ACC112 (cell line): ENCODE data around the gene THSD7B.
"Not testable (repeated sequence)": the region's sequence is repeated elsewhere in the genome, so short reads cannot be mapped to it uniquely, and the experiment has no call there.

Experiments used
- H2AFZ ChIP-seq: fragments of 200-600 bp; sonication (generic); one replicate; pipeline ENCODE4 v1.6.0; 2017; ENCODE audit warnings: antibody characterized with exemption, low read length; ENCODE audit not compliant: unreplicated experiment
- H3K27ac ChIP-seq: fragments of 200-600 bp; sonication (generic); 2 replicates; pipeline ENCODE4 v1.5.1; 2014; ENCODE audit warnings: low read depth, mild to moderate bottlenecking, antibody characterized with exemption, low read length, moderate library complexity
- H3K27me3 ChIP-seq: fragments of 200-600 bp; sonication (generic); 2 replicates; pipeline ENCODE4 v1.6.1; 2014; ENCODE audit warnings: mild to moderate bottlenecking, antibody characterized with exemption, low read length, moderate library complexity, mixed read lengths; ENCODE audit not compliant: insufficient read depth
- H3K36me3 ChIP-seq: fragments of 200-600 bp; sonication (generic); 2 replicates; pipeline ENCODE4 v1.6.1; 2016; ENCODE audit warnings: mild to moderate bottlenecking, antibody characterized with exemption, low read length, moderate library complexity, mixed read lengths; ENCODE audit not compliant: insufficient read depth
- H3K4me1 ChIP-seq: fragments of 200-600 bp; sonication (generic); one replicate; pipeline ENCODE4 v1.6.1; 2016; ENCODE audit warnings: low read length, mixed read lengths; ENCODE audit not compliant: insufficient read depth, unreplicated experiment, control insufficient read depth
- H3K4me3 ChIP-seq: fragments of 200-600 bp; sonication (generic); 2 replicates; pipeline ENCODE4 v1.5.1; 2014; ENCODE audit warnings: mild to moderate bottlenecking, low read depth, low read length
- H3K79me2 ChIP-seq: fragments of 200-600 bp; sonication (generic); one replicate; pipeline ENCODE4 v1.6.0; 2016; ENCODE audit warnings: low read length; ENCODE audit not compliant: control insufficient read depth, unreplicated experiment, insufficient read depth

Gene THSD7B

GRCh38 chr2:137091704-137092103, 326.4 kb downstream of the THSD7B start:
- H3K4me3 ChIP-seq, result no peak overlapping the region
- H3K27me3 ChIP-seq, result no peaks in the 10 kb centered on the region
- H3K79me2 ChIP-seq, result no peaks in the 10 kb centered on the region
- no peak overlapping the region for H3K27ac ChIP-seq
- H3K36me3 ChIP-seq, result no peaks in the 10 kb centered on the region
- no peaks in the 10 kb centered on the region for H3K4me1 ChIP-seq
- peak overlapping the region; percentile 53 for H2AFZ ChIP-seq

GRCh38 chr2:137093116-137093515, 327.8 kb downstream of the THSD7B start:
- Histone ChIP-seq H3K36me3 (no peaks in the 10 kb centered on the region), H3K4me1 (no peaks in the 10 kb centered on the region), H3K27ac (no peak overlapping the region), H2AFZ (no peak overlapping the region), H3K27me3 (no peaks in the 10 kb centered on the region), H3K79me2 (no peaks in the 10 kb centered on the region), H3K4me3 (no peak overlapping the region)

GRCh38 chr2:137096187-137096586, 330.8 kb downstream of the THSD7B start:
- Histone ChIP-seq H3K27ac (no peak overlapping the region), H3K4me3 (no peak overlapping the region), H3K4me1 (no peaks in the 10 kb centered on the region), H2AFZ (no peak overlapping the region), H3K27me3 (no peaks in the 10 kb centered on the region), H3K36me3 (no peaks in the 10 kb centered on the region), H3K79me2 (no peaks in the 10 kb centered on the region)

- Histone ChIP-seq H3K4me3 (no peak overlapping the region), H3K79me2 (no peaks in the 10 kb centered on the region), H3K27me3 (no peaks in the 10 kb centered on the region), H3K27ac (no peak overlapping the region), H2AFZ (no peak overlapping the region), H3K36me3 (no peaks in the 10 kb centered on the region), H3K4me1 (no peaks in the 10 kb centered on the region)
Observed at GRCh38 chr2:137096693-137097092, 331.3 kb downstream of the THSD7B start.

GRCh38 chr2:137101814-137102213, 336.5 kb downstream of the THSD7B start:
- not testable (repeated sequence) for H3K27me3 ChIP-seq, H3K27ac ChIP-seq, H3K36me3 ChIP-seq, H3K4me3 ChIP-seq, H3K79me2 ChIP-seq, H3K4me1 ChIP-seq, H2AFZ ChIP-seq

GRCh38 chr2:137107904-137108303, 342.6 kb downstream of the THSD7B start:
- no peak overlapping the region for H3K4me3 ChIP-seq
- H3K4me1 ChIP-seq, result no peaks in the 10 kb centered on the region
- H3K27me3 ChIP-seq, result no peaks in the 10 kb centered on the region
- no peak overlapping the region for H3K27ac ChIP-seq
- H3K36me3 ChIP-seq, result no peaks in the 10 kb centered on the region
- H3K79me2 ChIP-seq, result no peaks in the 10 kb centered on the region
- H2AFZ ChIP-seq, result peak overlapping the region; percentile 25

- Histone ChIP-seq H3K27ac (no peak overlapping the region), H3K36me3 (no peaks in the 10 kb centered on the region), H3K79me2 (no peaks in the 10 kb centered on the region), H3K4me3 (no peak overlapping the region), H3K27me3 (no peaks in the 10 kb centered on the region), H3K4me1 (peaks cover 21% of the 10 kb centered on the region), H2AFZ (no peak overlapping the region)
Observed at GRCh38 chr2:137111896-137112295, 346.6 kb downstream of the THSD7B start.

- no peaks in the 10 kb centered on the region for H3K36me3 ChIP-seq
- no peaks in the 10 kb centered on the region for H3K79me2 ChIP-seq
- peaks cover 42% of the 10 kb centered on the region for H3K4me1 ChIP-seq
- H3K27ac ChIP-seq, result no peak overlapping the region
- H3K27me3 ChIP-seq, result no peaks in the 10 kb centered on the region
- H2AFZ ChIP-seq, result no peak overlapping the region
- H3K4me3 ChIP-seq, result no peak overlapping the region
Observed at GRCh38 chr2:137115081-137115794, 349.9 kb downstream of the THSD7B start.

- H3K27me3 ChIP-seq, result no peaks in the 10 kb centered on the region
Observed at GRCh38 chr2:137115795-137116089, 350.4 kb downstream of the THSD7B start.

GRCh38 chr2:137117385-137117784, 352.0 kb downstream of the THSD7B start:
- Histone ChIP-seq H3K4me1 (peaks cover 42% of the 10 kb centered on the region), H2AFZ (no peak overlapping the region), H3K4me3 (0 out of 2 replicates have a peak overlapping the region, but pooled peaks have one; percentile 28), H3K79me2 (no peaks in the 10 kb centered on the region), H3K27ac (peak overlapping the region; percentile 77), H3K27me3 (no peaks in the 10 kb centered on the region), H3K36me3 (no peaks in the 10 kb centered on the region)

More at GRCh38 chr2:137115795-137116089, 350.4 kb downstream of the THSD7B start:
- no peak overlapping the region for H3K4me3 ChIP-seq
- H2AFZ ChIP-seq, result peak overlapping the region; percentile 24
- H3K36me3 ChIP-seq, result no peaks in the 10 kb centered on the region
- H3K27ac ChIP-seq, result no peak overlapping the region
- H3K79me2 ChIP-seq, result no peaks in the 10 kb centered on the region
- peaks cover 42% of the 10 kb centered on the region for H3K4me1 ChIP-seq

- H3K4me3 ChIP-seq, result no peak overlapping the region
- no peaks in the 10 kb centered on the region for H3K27me3 ChIP-seq
- no peak overlapping the region for H2AFZ ChIP-seq
- peaks cover 42% of the 10 kb centered on the region for H3K4me1 ChIP-seq
- no peaks in the 10 kb centered on the region for H3K79me2 ChIP-seq
- no peaks in the 10 kb centered on the region for H3K36me3 ChIP-seq
- peak overlapping the region; percentile 39 for H3K27ac ChIP-seq
Observed at GRCh38 chr2:137118140-137118539, 352.8 kb downstream of the THSD7B start.
